ENCODE measurements around the gene METTL25. TPM values are rescaled to one million over a fixed set of nuclear protein-coding genes. Genes with fewer than 3 reads are reported as not detected.

The METTL25 gene
- total and polyA plus RNA-seq, 10 of the 15 experiments (the other 5 are each of a cell fraction or from before 2014, with no cell fraction given), result 5.6 to 11.3 (median 8.0) TPM

GRCh38 chr12:82474181-82474797 lies 116.0 kb downstream of the METTL25 start (continued):
- no peak for TF ChIP-seq MTA2 (IDR thresholded peaks at IDR 0.05; ENCODE audit: low read depth)
- no peak for TF ChIP-seq GATAD2B (conservative IDR thresholded peaks at IDR 0.05; ENCODE audit: low read depth)

GRCh38 chr12:82474798-82475184 lies 116.5 kb downstream of the METTL25 start:
- 39% methylated on average over 2 of the region's 2 CpGs for WGBS (ENCODE audit: insufficient coverage, insufficient replicate concordance, low lambda C conversion rate, missing lambda C conversion rate)
- no peaks in the 10 kb centered on the region; a peak in 1 of 4 replicates for H3K36me3 ChIP-seq (ENCODE audit: control insufficient read depth in 2 of 2, insufficient read depth in 2 of 2, low read length in 1 of 2)
- ChIA-PET RAD21 (ENCODE audit: unreplicated experiment) (no interaction called here), CTCF (no interaction called here), SMC1A (ENCODE audit: uncharacterized antibody, unreplicated experiment) (no interaction called here), POLR2A (no interaction called here)
- no peak overlapping the region for H3K4me2 ChIP-seq (ENCODE audit: control insufficient read depth, insufficient read depth)
- H3K27ac ChIP-seq (ENCODE audit: control insufficient read depth, insufficient read depth), result no peak overlapping the region
- DNase-seq (ENCODE audit: low read depth, low spot score) (no peak), ATAC-seq (no peak), FAIRE-seq (no peak)
- intact Hi-C loops (cut with micrococcal nuclease; ENCODE audit: unreplicated experiment) (no loop called here), in situ Hi-C loops (cut with MboI) (no loop called here)
- H2AFZ ChIP-seq (ENCODE audit: control insufficient read depth, low read depth, low read length), result no peak overlapping the region
- H3K79me2 ChIP-seq (ENCODE audit: control insufficient read depth, insufficient read depth, low read length), result no peaks in the 10 kb centered on the region
- no peaks in the 10 kb centered on the region for H3K4me1 ChIP-seq (ENCODE audit: control insufficient read depth, insufficient read depth, low read length)
- H3K9ac ChIP-seq (ENCODE audit: control insufficient read depth, insufficient read depth, low read length), result no peak overlapping the region
- no TSS peak for BruUV-seq (replicated peaks)
- H3K9me3 ChIP-seq (replicated peaks; ENCODE audit: control insufficient read depth, insufficient read depth, low read length), result peaks cover 2% of the 10 kb centered on the region; the same call in 1 of the 3 replicates
- H3K27me3 ChIP-seq (replicated peaks in 1 of 2; ENCODE audit: control insufficient read depth in 2 of 2, insufficient read depth in 2 of 2, low read length in 1 of 2), result no peaks in the 10 kb centered on the region
- H4K20me1 ChIP-seq (ENCODE audit: control insufficient read depth, insufficient read depth), result no peaks in the 10 kb centered on the region
- H3K4me3 ChIP-seq, result no peak overlapping the region
- TF ChIP-seq IRF3 (IDR thresholded peaks at IDR 0.05), result no peak
- TF ChIP-seq RELA (IDR thresholded peaks at IDR 0.05; ENCODE audit: borderline replicate concordance, partially characterized antibody), result no peak
- TF ChIP-seq SMARCA5 (IDR thresholded peaks at IDR 0.05), result no peak
- TF ChIP-seq HCFC1 (IDR thresholded peaks at IDR 0.05; ENCODE audit: low read length), result no peak
- no peak for TF ChIP-seq TARDBP (IDR thresholded peaks at IDR 0.05; ENCODE audit: borderline replicate concordance)
- no peak for TF ChIP-seq MEF2B (IDR thresholded peaks at IDR 0.05; ENCODE audit: partially characterized antibody, poor library complexity, severe bottlenecking)
- no peak for TF ChIP-seq RCOR1 (conservative IDR thresholded peaks at IDR 0.05; ENCODE audit: low read depth, low read length)
- TF ChIP-seq GATAD2B (conservative IDR thresholded peaks at IDR 0.05; ENCODE audit: low read depth), result no peak
- TF ChIP-seq NKRF (conservative IDR thresholded peaks at IDR 0.05), result no peak
- no peak for TF ChIP-seq NFIC (IDR thresholded peaks at IDR 0.05; ENCODE audit: low read depth, low read length)
- no peak for TF ChIP-seq IRF5 (IDR thresholded peaks at IDR 0.05; ENCODE audit: borderline replicate concordance)
- no peak for TF ChIP-seq SREBF2 (IDR thresholded peaks at IDR 0.05; ENCODE audit: low read length)
- no peak for TF ChIP-seq SUZ12 (IDR thresholded peaks at IDR 0.05; ENCODE audit: unreplicated experiment)
- no peak for TF ChIP-seq ATF7 (IDR thresholded peaks at IDR 0.05; ENCODE audit: low read depth)
- no peak for TF ChIP-seq PBX3 (IDR thresholded peaks at IDR 0.05; ENCODE audit: insufficient replicate concordance, low read depth, low read length)
- TF ChIP-seq ZNF384 (IDR thresholded peaks at IDR 0.05; ENCODE audit: borderline replicate concordance, low read depth, low read length), result no peak
- TF ChIP-seq RFX5 (IDR thresholded peaks at IDR 0.05; ENCODE audit: low read depth, low read length), result no peak

Data from GM12878 (cell line).